ENCODE data around the gene WARS2.
"Not testable (repeated sequence)": the region's sequence is repeated elsewhere in the genome, so short reads cannot be mapped to it uniquely, and the experiment has no call there.

- not testable (repeated sequence) for TF ChIP-seq CTCF (IDR thresholded peaks at IDR 0.05; ENCODE audit: low read length); EZH2 (IDR thresholded peaks at IDR 0.05; ENCODE audit: borderline replicate concordance, low read length)
These were observed 14.6 kb upstream of the WARS2 start for GRCh38 chr1:119155069-119155468.

Data from OCI-LY1 (cell line).